Activated CD8-positive, alpha-beta memory T cell treated with anti-CD3 and anti-CD28 coated beads for 1 hour (primary cell): Measurements from ENCODE around the gene TAB3.

Experiments
- DNase-seq, 2 donors: peaks; one replicate each; pipeline ENCODE4 v3.0.0-alpha.2; 2020; ENCODE audit warnings: low read depth in 1 of 2; ENCODE audit errors: extremely low read depth in 1 of 2

Gene TAB3

GRCh38 chrX:30887288-30887687, 1.8 kb downstream of the TAB3 start:
- no peak for DNase-seq

GRCh38 chrX:30885136-30885535, 3.9 kb downstream of the TAB3 start:
- no peak for DNase-seq

GRCh38 chrX:30883138-30883537, 5.9 kb downstream of the TAB3 start:
- no peak for DNase-seq

GRCh38 chrX:30881797-30882196, 7.3 kb downstream of the TAB3 start:
- DNase-seq = no peak

GRCh38 chrX:30881390-30881789, 7.7 kb downstream of the TAB3 start:
- DNase-seq = no peak

- no peak for DNase-seq
Observed at GRCh38 chrX:30880058-30880457, 9.0 kb downstream of the TAB3 start.

- no peak for DNase-seq
Observed at GRCh38 chrX:30876367-30876766, 12.7 kb downstream of the TAB3 start.

- no peak for DNase-seq
Observed at GRCh38 chrX:30875957-30876356, 13.1 kb downstream of the TAB3 start.

GRCh38 chrX:30874851-30875250, 14.2 kb downstream of the TAB3 start:
- no peak for DNase-seq

GRCh38 chrX:30870572-30870971, 18.5 kb downstream of the TAB3 start:
- no peak for DNase-seq

GRCh38 chrX:30865612-30866011, 23.4 kb downstream of the TAB3 start:
- no peak for DNase-seq

GRCh38 chrX:30865015-30865414, 24.0 kb downstream of the TAB3 start:
- no peak for DNase-seq

GRCh38 chrX:30864383-30864785, 24.7 kb downstream of the TAB3 start:
- DNase-seq = no peak

- no peak for DNase-seq
Observed at GRCh38 chrX:30863974-30864373, 25.1 kb downstream of the TAB3 start.

- no peak for DNase-seq
Observed at GRCh38 chrX:30858098-30858497, 31.0 kb downstream of the TAB3 start.

GRCh38 chrX:30851449-30851848, 37.6 kb downstream of the TAB3 start:
- no peak for DNase-seq

GRCh38 chrX:30835373-30835772, 53.7 kb downstream of the TAB3 start:
- DNase-seq = no peak

GRCh38 chrX:30833896-30834295, 55.2 kb downstream of the TAB3 start:
- no peak for DNase-seq

- DNase-seq = no peak
Observed at GRCh38 chrX:30831082-30831481, 58.0 kb downstream of the TAB3 start.

GRCh38 chrX:30830326-30830943, 58.6 kb downstream of the TAB3 start:
- DNase-seq = no peak

- DNase-seq = no peak
Observed at GRCh38 chrX:30824275-30824674, 64.8 kb downstream of the TAB3 start.

GRCh38 chrX:30822764-30823163, 66.3 kb downstream of the TAB3 start:
- DNase-seq = no peak

GRCh38 chrX:30822068-30822681, 66.9 kb downstream of the TAB3 start:
- DNase-seq = no peak
